ENCODE measurements around the gene ODAPH.

- TF ChIP-seq EZH2 (IDR thresholded peaks at IDR 0.05; ENCODE audit: low read depth): no peak
- no peak for TF ChIP-seq CTCF (conservative IDR thresholded peaks at IDR 0.05)
Observed at GRCh38 chr4:75545526-75545925, 10.3 kb upstream of the ODAPH start.
